ENCODE results near the gene SPNS1. TPM values are rescaled to one million over a fixed set of nuclear protein-coding genes. Genes with fewer than 3 reads are reported as not detected.
"Not testable (repeated sequence)": the region's sequence is repeated elsewhere in the genome, so short reads cannot be mapped to it uniquely, and the experiment has no call there.

Gene SPNS1
- total RNA-seq, 4 donors from 2014 or later: 17.6 to 25.6 (median 20.2) TPM

GRCh38 chr16:28992496-28992895, 17.9 kb downstream of the SPNS1 start:
- 87 to 96% methylated on average over 7 to 9 of the region's 10 CpGs for WGBS, 2 donors (ENCODE audit: low coverage in 1 of 2)
- no peak for ATAC-seq
- Histone ChIP-seq H3K4me3 (no peak overlapping the region), H3K4me1 (no peaks in the 10 kb centered on the region), H3K36me3 (peaks cover 0 to 33% of the 10 kb centered on the region in 2 donors), H3K27me3 (peaks cover 29% of the 10 kb centered on the region), H3K27ac (no peak overlapping the region), H3K9me3 (peaks cover 0 to 1% (median 0%) of the 10 kb centered on the region in 3 donors)
- no peak for TF ChIP-seq EP300 (IDR thresholded peaks at IDR 0.05)
- TF ChIP-seq CTCF (IDR thresholded peaks at IDR 0.05): no peak
- TF ChIP-seq POLR2AphosphoS5 (IDR thresholded peaks at IDR 0.05): no peak
- TF ChIP-seq POLR2A (IDR thresholded peaks at IDR 0.05): no peak

DNA sequence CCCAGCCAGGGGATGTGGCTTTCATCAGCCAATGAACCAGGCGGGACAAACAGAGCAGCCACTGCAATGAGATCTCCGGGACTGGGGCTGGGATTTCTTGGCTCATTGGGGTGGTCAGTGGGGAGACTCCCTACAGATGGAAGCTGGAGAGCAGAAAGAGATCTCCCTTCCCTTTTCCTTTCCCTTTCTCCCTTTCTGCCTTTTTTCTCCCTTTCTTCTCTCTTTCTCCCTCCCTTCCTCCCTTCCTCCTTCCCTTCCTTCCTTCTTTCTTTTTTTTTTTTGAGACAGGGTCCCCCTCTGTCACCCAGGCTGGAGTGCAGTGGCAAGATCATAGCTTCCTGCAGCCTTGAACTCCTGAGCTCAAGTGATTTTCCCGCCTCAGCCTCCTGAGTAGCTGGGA, 24.3 kb downstream of the SPNS1 start:
- Histone ChIP-seq H3K4me3 (no peak overlapping the region), H3K27ac (no peak overlapping the region), H3K9me3 (no peaks in the 10 kb centered on the region), H3K4me1 (no peaks in the 10 kb centered on the region), H3K27me3 (peaks cover 47% of the 10 kb centered on the region), H3K36me3 (no peaks in the 10 kb centered on the region)
- no peak for ATAC-seq
- WGBS, 2 donors (ENCODE audit: low coverage in 1 of 2): 61 to 69% methylated on average over 2 to 3 of the region's 3 CpGs
- TF ChIP-seq CTCF (IDR thresholded peaks at IDR 0.05) (no peak), EP300 (IDR thresholded peaks at IDR 0.05) (no peak), POLR2A (IDR thresholded peaks at IDR 0.05) (no peak), POLR2AphosphoS5 (IDR thresholded peaks at IDR 0.05) (no peak)

GRCh38 chr16:28999577-28999976, 25.0 kb downstream of the SPNS1 start:
- 60% methylated on average over 3 of the region's 4 CpGs for WGBS, 2 donors (ENCODE audit: low coverage in 1 of 2)

DNA sequence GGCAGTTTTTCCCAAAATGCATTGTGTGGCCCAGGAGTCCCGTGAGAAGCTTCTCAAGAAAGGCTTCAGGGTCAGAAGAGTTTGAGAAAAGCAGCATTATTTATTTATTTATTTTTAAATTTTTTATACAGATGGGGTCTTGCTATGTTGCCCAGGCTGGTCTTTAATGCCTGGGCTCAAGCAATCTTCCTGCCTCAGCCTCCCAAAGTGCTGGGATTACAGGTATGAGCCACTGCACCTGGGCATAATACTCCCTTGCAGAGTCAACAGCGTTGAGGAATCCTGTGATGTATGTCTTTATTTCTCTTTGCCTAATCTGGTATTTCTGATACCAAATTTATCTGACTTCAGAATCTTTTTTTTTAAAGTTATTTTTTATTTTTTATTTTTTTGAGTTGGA, 25.4 kb downstream of the SPNS1 start:
- Histone ChIP-seq H3K4me1 (no peaks in the 10 kb centered on the region), H3K4me3 (no peak overlapping the region), H3K27ac (no peak overlapping the region), H3K9me3 (no peaks in the 10 kb centered on the region), H3K27me3 (peaks cover 40% of the 10 kb centered on the region), H3K36me3 (no peaks in the 10 kb centered on the region)
- TF ChIP-seq POLR2A (IDR thresholded peaks at IDR 0.05): no peak
- no peak for TF ChIP-seq EP300 (IDR thresholded peaks at IDR 0.05)
- TF ChIP-seq POLR2AphosphoS5 (IDR thresholded peaks at IDR 0.05): no peak
- no peak for TF ChIP-seq CTCF (IDR thresholded peaks at IDR 0.05)
- 83 to 89% methylated on average over 2 of the region's 2 CpGs for WGBS, 2 donors (ENCODE audit: low coverage in 1 of 2)
- ATAC-seq: no peak

More at GRCh38 chr16:28999577-28999976, 25.0 kb downstream of the SPNS1 start:
- Histone ChIP-seq H3K9me3 (no peaks in the 10 kb centered on the region), H3K4me1 (no peaks in the 10 kb centered on the region), H3K4me3 (no peak overlapping the region), H3K36me3 (no peaks in the 10 kb centered on the region), H3K27ac (no peak overlapping the region), H3K27me3 (peaks cover 40% of the 10 kb centered on the region)
- no peak for ATAC-seq
- no peak for TF ChIP-seq POLR2AphosphoS5 (IDR thresholded peaks at IDR 0.05)
- TF ChIP-seq CTCF (IDR thresholded peaks at IDR 0.05): no peak
- TF ChIP-seq POLR2A (IDR thresholded peaks at IDR 0.05): no peak
- TF ChIP-seq EP300 (IDR thresholded peaks at IDR 0.05): no peak

DNA sequence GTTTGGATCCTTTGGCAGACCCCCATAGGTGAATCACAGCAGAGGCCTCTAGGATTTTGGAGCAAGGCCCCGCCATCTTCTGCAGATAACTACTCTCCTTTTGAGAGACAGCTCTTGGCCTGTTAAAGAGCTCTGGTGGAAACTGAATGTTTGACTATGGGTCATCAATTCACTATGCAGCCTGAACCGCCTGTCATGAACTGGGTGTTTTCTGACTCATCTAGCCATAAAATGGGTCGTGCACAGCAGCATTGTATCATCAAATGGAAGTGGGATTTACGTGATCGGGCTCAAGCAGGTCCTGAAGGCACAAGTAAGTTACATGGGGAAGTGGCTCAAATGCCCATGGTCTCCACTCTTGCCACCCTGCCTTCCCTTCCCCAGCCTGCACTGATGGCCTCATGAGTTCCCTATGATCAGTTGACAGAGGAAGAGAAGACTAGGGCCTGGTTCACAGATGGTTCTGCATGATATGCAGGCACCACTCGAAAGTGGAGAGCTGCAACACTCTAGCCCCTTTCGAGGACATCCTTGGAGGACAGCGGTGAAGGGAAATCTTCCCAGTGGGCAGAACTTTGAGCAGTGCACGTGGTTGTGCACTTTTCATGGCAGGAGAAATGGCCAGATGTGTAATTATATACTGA, 30.0 kb downstream of the SPNS1 start:
- WGBS, 2 donors (ENCODE audit: low coverage in 1 of 2): 55 to 72% methylated on average over 5 to 7 of the region's 9 CpGs
- H3K4me1 ChIP-seq, H3K4me3 ChIP-seq, ATAC-seq, H3K27ac ChIP-seq, H3K36me3 ChIP-seq, H3K9me3 ChIP-seq: not testable (repeated sequence)
- peaks cover 16% of the 10 kb centered on the region for H3K27me3 ChIP-seq
